Amniotic stem cell (primary cell): ENCODE results near the gene MX2.
"Not testable (repeated sequence)": the region's sequence is repeated elsewhere in the genome, so short reads cannot be mapped to it uniquely, and the experiment has no call there.

Source experiments
- DNase-seq: peaks from one replicate; lab custom pipeline; 2025; lab: John Stamatoyannopoulos, UW

MX2 gene

GRCh38 chr21:41342035-41342434, 19.8 kb upstream of the MX2 start:
- no peak for DNase-seq

GRCh38 chr21:41344146-41344545, 17.7 kb upstream of the MX2 start:
- no peak for DNase-seq

- DNase-seq = no peak
Observed at GRCh38 chr21:41345356-41345755, 16.5 kb upstream of the MX2 start.

DNA sequence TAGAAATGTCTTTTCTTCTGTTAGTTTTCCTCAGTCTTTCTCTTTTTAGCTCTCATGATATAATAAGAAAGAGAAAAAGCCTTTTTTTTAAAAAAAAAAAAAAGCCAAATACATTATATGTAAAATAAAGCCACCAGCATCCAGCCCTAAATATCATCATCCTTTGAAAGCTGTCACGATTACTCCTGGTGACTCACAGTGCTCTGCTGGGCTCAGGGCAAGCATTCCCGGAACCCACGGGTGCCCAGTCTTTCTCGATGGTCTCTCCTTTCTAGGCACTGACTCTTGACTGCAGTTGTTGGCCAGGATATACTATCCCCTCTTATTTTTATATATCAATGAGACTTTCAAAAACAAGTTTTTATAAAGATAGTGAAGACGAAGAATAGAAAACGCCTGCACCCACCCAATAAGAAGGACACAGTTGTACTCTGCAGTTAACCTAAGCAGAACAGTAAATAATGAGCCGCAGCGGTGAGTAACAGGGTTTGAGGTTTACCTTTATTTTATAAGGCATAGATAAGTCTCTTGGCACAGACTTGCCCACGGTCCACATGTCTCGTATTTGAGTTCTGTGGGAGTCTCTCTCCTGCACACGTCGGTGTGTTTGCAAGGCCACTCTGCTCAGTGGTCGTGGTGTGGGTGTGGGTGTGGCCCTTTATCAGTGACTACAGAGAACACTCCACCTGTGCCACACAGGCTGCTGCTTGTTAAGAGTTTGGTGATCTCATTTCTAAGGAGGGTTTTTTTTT, 15.7 kb upstream of the MX2 start:
- no peak for DNase-seq

- no peak for DNase-seq
Observed at GRCh38 chr21:41346758-41347157, 15.1 kb upstream of the MX2 start.

DNA sequence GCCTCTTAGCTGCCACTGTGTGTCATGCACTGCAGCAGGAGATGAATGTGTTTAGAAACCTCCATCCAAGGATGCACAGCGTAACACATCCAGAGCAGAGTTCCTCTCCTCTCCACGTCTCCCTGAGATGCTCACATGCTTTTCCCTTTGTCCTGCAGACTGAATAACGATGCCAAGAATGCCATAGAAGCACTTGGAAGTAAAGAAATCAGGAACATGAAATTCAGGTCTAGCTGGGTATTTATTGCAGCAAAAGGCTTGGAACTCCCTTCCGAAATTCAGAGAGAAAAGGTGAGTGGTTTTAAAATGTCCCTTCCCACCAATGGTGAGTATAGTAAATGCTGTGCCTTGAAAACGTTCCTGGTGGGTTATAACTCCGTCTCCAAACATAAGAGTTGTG, 13.4 kb upstream of the MX2 start:
- DNase-seq = no peak

DNA sequence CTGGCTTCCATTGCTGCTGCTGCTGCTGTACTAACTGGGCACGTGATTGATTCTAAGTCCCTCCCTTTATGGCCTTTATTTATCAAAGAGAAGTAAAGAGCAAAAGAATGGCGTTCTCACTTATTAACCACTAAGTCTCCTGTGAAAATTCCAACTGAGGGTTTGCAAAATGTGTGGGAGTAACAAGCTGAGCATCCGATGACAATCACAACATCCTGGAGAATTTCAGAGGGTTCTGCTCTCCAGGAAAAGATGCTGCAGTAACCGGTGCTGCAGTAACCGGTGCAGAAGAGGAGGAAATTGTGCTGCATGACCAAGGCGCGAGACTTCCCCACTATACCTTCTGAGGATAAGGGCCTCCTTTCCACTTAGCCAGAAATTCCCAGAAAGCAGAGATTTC, 12.7 kb upstream of the MX2 start:
- no peak for DNase-seq

DNA sequence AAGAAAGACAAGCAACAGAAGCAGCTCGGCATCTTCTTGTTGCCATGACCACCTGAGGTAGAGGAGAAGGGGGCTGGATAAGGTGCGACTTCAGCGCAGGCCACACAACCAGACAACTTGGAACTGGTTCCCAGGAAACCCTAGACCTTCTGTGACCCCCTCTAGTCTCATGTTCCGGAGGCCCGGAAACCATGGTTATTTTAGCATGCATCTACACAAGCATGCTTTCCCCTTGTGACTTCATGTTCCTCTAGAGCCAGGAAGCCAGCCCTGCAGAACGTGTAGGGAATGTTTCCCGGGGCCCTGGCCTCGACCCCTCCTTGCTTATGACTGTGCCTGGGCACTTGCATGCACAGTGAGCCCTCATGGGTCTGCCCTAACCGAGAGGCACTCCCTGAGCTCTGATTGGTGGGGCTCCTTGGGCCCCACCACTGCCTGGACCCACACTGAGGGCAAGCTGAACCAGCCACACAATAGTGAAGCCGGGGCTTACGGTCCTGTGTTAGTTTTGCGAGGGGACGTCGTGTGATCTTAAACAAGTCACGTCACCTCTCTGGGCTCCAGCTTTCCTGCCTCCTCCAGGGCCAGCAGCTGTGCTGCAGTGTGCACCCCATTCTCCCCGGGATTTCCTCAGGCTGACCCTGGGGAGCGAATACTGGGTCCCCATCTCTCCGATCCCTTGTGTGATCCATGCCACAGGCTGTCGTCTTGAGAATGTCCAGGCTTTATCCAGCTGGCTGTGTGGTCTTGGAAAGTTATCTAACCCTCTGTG, 12.0 kb upstream of the MX2 start:
- no peak for DNase-seq

GRCh38 chr21:41350436-41351155, 11.2 kb upstream of the MX2 start:
- DNase-seq = no peak

DNA sequence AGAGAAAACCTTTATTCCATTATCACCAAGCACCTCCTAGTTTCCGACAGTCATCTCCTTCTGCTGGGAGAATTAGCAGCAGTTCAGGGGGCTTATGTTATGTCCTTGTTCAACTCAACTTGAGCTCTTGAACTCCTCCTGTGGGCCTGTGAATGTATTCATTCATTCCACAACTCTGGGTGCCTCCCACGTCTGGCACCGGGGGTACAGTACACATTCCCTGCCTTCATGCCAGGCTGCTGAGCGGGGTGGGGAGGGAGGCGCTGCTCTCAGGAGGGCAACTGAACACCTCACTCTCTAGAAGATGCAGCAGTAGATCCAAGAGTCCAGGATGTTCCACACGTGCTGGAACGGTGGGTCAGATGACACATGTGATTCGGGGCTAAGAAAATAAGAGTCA, 4.3 kb upstream of the MX2 start:
- no peak for DNase-seq

GRCh38 chr21:41358193-41359166, 3.3 kb upstream of the MX2 start:
- no peak for DNase-seq

GRCh38 chr21:41359286-41359685, 2.5 kb upstream of the MX2 start:
- DNase-seq = no peak

DNA sequence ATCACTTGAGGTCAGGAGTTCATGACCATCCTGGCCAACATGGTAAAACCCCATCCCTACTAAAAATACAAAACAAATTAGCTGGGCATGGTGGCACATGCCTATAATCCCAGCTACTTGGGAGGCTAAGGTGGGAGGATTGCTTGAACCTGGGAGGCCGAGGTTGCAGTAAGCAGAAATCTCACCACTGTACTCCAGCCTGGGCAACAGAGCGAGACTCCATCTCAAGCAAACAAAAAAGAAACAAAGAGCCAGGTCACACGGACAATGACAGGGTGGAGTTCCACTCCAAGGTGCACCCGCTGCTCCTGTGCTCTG, 2.1 kb upstream of the MX2 start:
- not testable (repeated sequence) for DNase-seq

GRCh38 chr21:41360072-41360821, 1.6 kb upstream of the MX2 start:
- DNase-seq = no peak

DNA sequence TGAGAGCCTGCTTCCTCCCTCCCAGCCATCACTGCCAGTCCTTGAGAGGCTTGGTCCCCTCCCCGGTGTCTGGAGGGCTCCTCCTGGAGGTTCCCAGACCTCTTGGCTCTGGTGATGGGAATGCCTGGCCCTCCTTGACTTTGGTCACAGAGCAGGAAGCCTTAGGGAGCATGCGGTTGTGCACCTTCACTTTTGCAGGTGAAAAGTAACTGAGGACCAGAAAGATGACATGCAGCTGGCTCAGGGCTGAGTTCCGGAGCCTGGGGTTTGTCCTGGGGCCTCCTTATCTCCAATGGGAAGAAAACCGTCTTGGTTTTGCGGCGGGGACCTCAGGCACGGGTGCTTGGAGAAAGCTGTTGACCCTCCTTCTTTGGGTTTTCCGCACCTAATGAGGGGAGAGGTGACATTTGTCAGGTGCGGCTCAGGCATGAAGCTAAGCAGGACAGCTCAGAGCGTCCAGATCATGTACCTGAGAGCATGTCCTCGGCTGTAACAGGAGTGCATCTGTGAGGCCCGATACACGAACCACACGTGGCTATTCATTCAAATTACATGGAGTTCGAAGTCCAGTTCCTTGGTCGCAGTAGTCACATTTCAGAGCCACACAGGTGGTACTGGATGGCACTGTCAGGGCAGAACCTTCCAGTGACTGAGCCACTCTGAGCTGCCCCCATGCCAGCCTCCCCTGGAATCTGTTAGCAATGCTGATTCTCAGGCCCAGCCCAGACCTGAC, 608 bp upstream of the MX2 start:
- no peak for DNase-seq

- no peak for DNase-seq
Observed at GRCh38 chr21:41362605-41363369, 960 bp downstream of the MX2 start.

DNA sequence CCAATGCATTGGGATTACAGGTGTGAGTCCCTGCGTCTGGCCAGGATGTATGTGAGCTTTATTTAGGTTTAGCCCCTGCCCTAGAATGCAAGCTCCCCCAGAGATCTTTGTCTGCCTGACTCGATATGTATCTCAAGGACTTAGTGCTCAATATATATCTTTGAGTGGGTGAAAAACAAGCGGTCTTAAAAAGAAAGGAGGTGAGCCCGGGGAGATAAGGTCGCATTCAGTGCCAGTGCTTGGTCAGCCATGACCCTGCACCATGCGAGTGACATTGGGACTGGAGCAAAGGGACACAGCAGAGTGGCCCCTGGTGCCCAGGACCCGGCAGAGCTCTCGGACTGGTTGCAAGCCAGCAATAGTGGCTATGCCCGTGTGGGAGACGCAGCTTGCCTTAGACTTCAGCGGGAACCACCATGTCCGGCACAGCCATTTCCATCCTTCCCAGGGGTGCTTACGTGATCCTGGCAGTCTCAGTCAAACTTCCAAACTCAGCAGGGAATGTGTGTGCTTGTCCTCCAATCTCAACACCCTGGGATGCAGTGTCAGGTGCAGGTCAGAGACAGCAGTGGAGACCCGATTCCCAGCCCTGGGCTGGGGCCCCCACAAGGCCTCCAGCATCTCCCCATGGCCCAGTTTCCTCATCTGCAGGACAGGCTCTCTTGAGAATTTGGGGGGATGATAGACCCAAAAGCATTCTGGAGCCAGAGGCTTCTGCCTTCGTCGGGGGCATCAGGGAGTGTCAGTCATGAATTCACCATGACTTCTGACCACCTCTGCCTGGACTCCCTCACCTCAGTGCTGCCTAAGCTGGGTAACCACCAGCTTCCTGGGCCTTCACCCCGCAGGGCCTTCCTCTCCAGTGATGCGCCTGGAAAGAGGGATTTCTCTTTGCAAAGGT, 1.8 kb downstream of the MX2 start:
- DNase-seq = no peak

GRCh38 chr21:41364308-41364707, 2.5 kb downstream of the MX2 start:
- DNase-seq = no peak
